GM23338 (cell line): ENCODE data around the gene FAF2. TPM values are rescaled to one million over a fixed set of nuclear protein-coding genes. Genes with fewer than 3 reads are reported as not detected.

ENCODE experiments used
- ATAC-seq: fragments of 200-7000 bp; cut with Tn5 transposase; 3 replicates; pipeline ENCODE4 v1.9.1; 2020
- DNase-seq: peaks from one replicate; pipeline ENCODE4 v3.0.0-alpha.2; 2015; ENCODE audit warnings: low spot score
- H2AFZ ChIP-seq: fragments of 200-600 bp; sonication (generic); 2 replicates; pipeline ENCODE4 v1.8.0; 2016; ENCODE audit warnings: antibody characterized with exemption, mild to moderate bottlenecking, moderate library complexity
- H3F3A ChIP-seq: fragments of 200-600 bp; sonication (generic); replicated peaks from 2 replicates; pipeline ENCODE4 v1.8.0; 2017; ENCODE audit warnings: antibody characterized with exemption, mixed run types, low read depth
- H3K27ac ChIP-seq: fragments of 200-600 bp; sonication (generic); 2 replicates; pipeline ENCODE4 v1.6.1; 2016; ENCODE audit warnings: low read depth
- H3K27me3 ChIP-seq: fragments of 200-600 bp; sonication (generic); 2 replicates; pipeline ENCODE4 v1.8.0; 2016; ENCODE audit warnings: mild to moderate bottlenecking, mixed run types, moderate library complexity; ENCODE audit not compliant: insufficient read depth
- H3K36me3 ChIP-seq: fragments of 200-600 bp; sonication (generic); 2 replicates; pipeline ENCODE4 v1.8.0; 2016; ENCODE audit warnings: mild to moderate bottlenecking; ENCODE audit not compliant: insufficient read depth
- H3K4me1 ChIP-seq: fragments of 200-600 bp; sonication (generic); 2 replicates; pipeline ENCODE4 v1.8.0; 2016; ENCODE audit warnings: mild to moderate bottlenecking, moderate library complexity; ENCODE audit not compliant: insufficient read depth
- H3K4me2 ChIP-seq: fragments of 200-600 bp; sonication (generic); 2 replicates; pipeline ENCODE4 v1.7.1; 2017; ENCODE audit warnings: mixed run types
- H3K4me3 ChIP-seq: fragments of 200-600 bp; sonication (generic); 2 replicates; pipeline ENCODE4 v1.6.1; 2016; ENCODE audit warnings: mixed run types
- H3K79me2 ChIP-seq: fragments of 200-600 bp; sonication (generic); replicated peaks from 2 replicates; pipeline ENCODE4 v1.8.0; 2017; ENCODE audit warnings: mild to moderate bottlenecking; ENCODE audit not compliant: insufficient read depth
- H3K9me2 ChIP-seq: fragments of 200-600 bp; sonication (generic); 2 replicates; pipeline ENCODE4 v1.8.0; 2017; ENCODE audit not compliant: insufficient read depth
- H4K20me1 ChIP-seq: fragments of 200-600 bp; sonication (generic); replicated peaks from 2 replicates; pipeline ENCODE4 v1.8.0; 2017; ENCODE audit warnings: mild to moderate bottlenecking; ENCODE audit not compliant: insufficient read depth
- H3K27ac Mint-ChIP-seq: 2 replicates; pipeline ENCODE4 v1.8.0; 2020; ENCODE audit warnings: inconsistent platforms, mild to moderate bottlenecking, moderate library complexity, mixed read lengths
- H3K27me3 Mint-ChIP-seq: 3 replicates; pipeline ENCODE4 v1.8.0; 2022; ENCODE audit warnings: low read depth, mild to moderate bottlenecking, moderate library complexity, mixed read lengths, inconsistent platforms; ENCODE audit not compliant: insufficient read depth, poor library complexity
- H3K36me3 Mint-ChIP-seq: 3 replicates; pipeline ENCODE4 v1.8.0; 2021; ENCODE audit warnings: low read depth, mild to moderate bottlenecking, inconsistent platforms, moderate library complexity, mixed read lengths
- H3K4me1 Mint-ChIP-seq: 3 replicates; pipeline ENCODE4 v1.8.0; 2020; ENCODE audit warnings: mild to moderate bottlenecking, inconsistent platforms, mixed read lengths
- H3K4me3 Mint-ChIP-seq: 3 replicates; pipeline ENCODE4 v1.8.0; 2021; ENCODE audit warnings: moderate library complexity, mild to moderate bottlenecking, inconsistent platforms, mixed read lengths
- H3K9me3 Mint-ChIP-seq: 3 replicates; pipeline ENCODE4 v1.8.0; 2020; ENCODE audit warnings: moderate library complexity, mild to moderate bottlenecking, inconsistent platforms, mixed read lengths
- CREB1 ChIP-seq: fragments of 250-450 bp; sonication (Bioruptor Pico); IDR thresholded peaks from 2 replicates; pipeline ENCODE4 v1.5.0; 2020; ENCODE audit warnings: low read depth, mild to moderate bottlenecking, moderate library complexity
- CTCF ChIP-seq, 2 experiments: fragments of 200-600 bp in 1 of 2; sonication (generic) in 1 of 2; conservative IDR thresholded peaks; 2 replicates each; pipeline versions ENCODE4 v1.5.1 to v1.6.1; 2016 to 2017; ENCODE audit warnings: antibody characterized with exemption in 2 of 2, low read depth in 2 of 2, mild to moderate bottlenecking in 2 of 2, moderate library complexity in 1 of 2
- EZH2 ChIP-seq: fragments of 200-600 bp; sonication (generic); IDR thresholded peaks from one replicate; pipeline ENCODE4 v1.8.0; 2017; ENCODE audit warnings: antibody characterized with exemption, mild to moderate bottlenecking, low read depth; ENCODE audit not compliant: unreplicated experiment
- EZH2phosphoT487 ChIP-seq: fragments of 200-600 bp; sonication (generic); IDR thresholded peaks from one replicate; pipeline ENCODE4 v1.8.1; 2018; ENCODE audit warnings: antibody characterized with exemption; ENCODE audit not compliant: unreplicated experiment
- NANOG ChIP-seq: IDR thresholded peaks from 2 replicates; pipeline ENCODE4 v1.6.1; 2016; ENCODE audit warnings: antibody characterized with exemption, borderline replicate concordance
- POLR2AphosphoS5 ChIP-seq: IDR thresholded peaks from 2 replicates; pipeline ENCODE4 v1.6.1; 2016; ENCODE audit warnings: antibody characterized with exemption, low read depth
- REST ChIP-seq: IDR thresholded peaks from one replicate; pipeline ENCODE4 v1.6.1; 2018; ENCODE audit warnings: antibody characterized with exemption; ENCODE audit not compliant: unreplicated experiment
- STAT1 ChIP-seq: IDR thresholded peaks from one replicate; pipeline ENCODE4 v1.6.1; 2016; ENCODE audit warnings: antibody characterized with exemption; ENCODE audit not compliant: unreplicated experiment
- ZNF114 ChIP-seq: fragments of 250-450 bp; sonication (Bioruptor Pico); IDR thresholded peaks from 2 replicates; pipeline ENCODE4 v1.5.0; 2020; ENCODE audit warnings: mild to moderate bottlenecking, moderate library complexity
- ZNF331 ChIP-seq: fragments of 250-450 bp; sonication (Bioruptor Pico); IDR thresholded peaks from 2 replicates; pipeline ENCODE4 v1.5.0; 2020; ENCODE audit warnings: low read depth, mild to moderate bottlenecking, moderate library complexity
- polyA plus RNA-seq: library from polyadenylated mRNA; unstranded; fragments of >200 nt; fragmentation: Nextera tagmentation; extraction: Ambion mirVana; gene quantifications from 2 replicates; pipeline ENCODE4 v1.2.1, GENCODE V29; 2016
- total RNA-seq: library from RNA; depleted of rRNA; stranded (reverse); fragments of >200 nt; shearing (Covaris generic); gene quantifications from 2 replicates; pipeline ENCODE4 v1.2.3, GENCODE V29; 2014
- TF ChIP-seq, protein P1 (sequence below): IDR thresholded peaks from 2 replicates; pipeline ENCODE4 v1.6.1; 2016; ENCODE audit warnings: antibody characterized with exemption

Gene FAF2
- total and polyA plus RNA-seq, 2 experiments from 2014 or later: 32.8 to 37.6 TPM

GRCh38 chr5:176473335-176474006 lies 25.3 kb downstream of the FAF2 start:
- H3K4me1 Mint-ChIP-seq: peaks cover 5% of the 10 kb centered on the region; the same call in 2 of the 3 replicates
- H3K4me1 ChIP-seq: no peaks in the 10 kb centered on the region
- H3K4me3 ChIP-seq: no peak overlapping the region
- H3K36me3 ChIP-seq: no peaks in the 10 kb centered on the region
- H3F3A ChIP-seq: no peaks in the 10 kb centered on the region
- H3K4me2 ChIP-seq: no peak overlapping the region
- TF ChIP-seq CREB1 (CRISPR knock-in tag): no peak
- TF ChIP-seq REST: no peak
- TF ChIP-seq NANOG: no peak
- TF ChIP-seq STAT1: no peak
- no peak for TF ChIP-seq CTCF (conservative IDR thresholded peaks at IDR 0.05; ENCODE audit: low read depth in 2 of 2)
- TF ChIP-seq ZNF331 (CRISPR knock-in tag): no peak
- no peak for TF ChIP-seq POLR2AphosphoS5
- TF ChIP-seq EZH2: no peak
- TF ChIP-seq EZH2phosphoT487: no peak
- no peak for TF ChIP-seq ZNF114 (CRISPR knock-in tag)
- TF ChIP-seq, protein P1, sequence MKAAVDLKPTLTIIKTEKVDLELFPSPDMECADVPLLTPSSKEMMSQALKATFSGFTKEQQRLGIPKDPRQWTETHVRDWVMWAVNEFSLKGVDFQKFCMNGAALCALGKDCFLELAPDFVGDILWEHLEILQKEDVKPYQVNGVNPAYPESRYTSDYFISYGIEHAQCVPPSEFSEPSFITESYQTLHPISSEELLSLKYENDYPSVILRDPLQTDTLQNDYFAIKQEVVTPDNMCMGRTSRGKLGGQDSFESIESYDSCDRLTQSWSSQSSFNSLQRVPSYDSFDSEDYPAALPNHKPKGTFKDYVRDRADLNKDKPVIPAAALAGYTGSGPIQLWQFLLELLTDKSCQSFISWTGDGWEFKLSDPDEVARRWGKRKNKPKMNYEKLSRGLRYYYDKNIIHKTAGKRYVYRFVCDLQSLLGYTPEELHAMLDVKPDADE: no peak
- no peak overlapping the region for H2AFZ ChIP-seq
- ATAC-seq (no peak), DNase-seq (no peak)
- no peak overlapping the region for H3K4me3 Mint-ChIP-seq
- H3K9me3 Mint-ChIP-seq: no peaks in the 10 kb centered on the region; the same call in 2 of the 3 replicates
- no peaks in the 10 kb centered on the region for H3K27me3 ChIP-seq
- H3K36me3 Mint-ChIP-seq: peaks cover 19% of the 10 kb centered on the region; the same call in 2 of the 3 replicates
- H3K9me2 ChIP-seq: no peaks in the 10 kb centered on the region
- no peak overlapping the region for H3K27ac Mint-ChIP-seq
- H3K27ac ChIP-seq: no peak overlapping the region
- H4K20me1 ChIP-seq: peaks cover 18% of the 10 kb centered on the region
- H3K27me3 Mint-ChIP-seq: no peaks in the 10 kb centered on the region
- H3K79me2 ChIP-seq: peaks cover 65% of the 10 kb centered on the region
